Colonic mucosa (tissue), 4 donors: ENCODE results near the gene ENG. TPM values are rescaled to one million over a fixed set of nuclear protein-coding genes. Genes with fewer than 3 reads are reported as not detected.

Experiments
- DNase-seq: peaks from one replicate; pipeline ENCODE4 v3.0.0-alpha.2; 2020
- H3K27ac ChIP-seq: fragments of 200-600 bp; one replicate; pipeline ENCODE4 v1.8.0; 2021
- H3K27me3 ChIP-seq: fragments of 200-600 bp; one replicate; pipeline ENCODE4 v1.8.0; 2021
- H3K36me3 ChIP-seq: fragments of 200-600 bp; one replicate; pipeline ENCODE4 v1.8.0; 2021
- H3K4me1 ChIP-seq: fragments of 200-600 bp; one replicate; pipeline ENCODE4 v1.8.0; 2021; ENCODE audit warnings: mild to moderate bottlenecking
- H3K4me3 ChIP-seq: fragments of 200-600 bp; one replicate; pipeline ENCODE4 v1.8.0; 2021
- H3K9ac ChIP-seq, 2 donors: one replicate each; pipeline ENCODE4 v1.7.0; 2013; ENCODE audit warnings: control low read depth in 2 of 2, low read depth in 2 of 2, low read length in 2 of 2
- H3K9me3 ChIP-seq: fragments of 200-600 bp; one replicate; pipeline ENCODE4 v1.8.0; 2021
- CTCF ChIP-seq: fragments of 200-600 bp; IDR thresholded peaks from one replicate; pipeline ENCODE4 v1.8.0; 2022; ENCODE audit warnings: antibody characterized with exemption, mild to moderate bottlenecking
- intact Hi-C: fragments of 100-400 bp; cut with DNase I; formaldehyde crosslinking; loops from one replicate; pipeline ENCODE4 v1.14.1; 2022
- total RNA-seq, 2 donors: library from RNA; stranded (reverse); fragmentation: NEBNext Ultra II Directional in 1 of 2; extraction: Animal tissue kit (Norgen Biotek cat#: 25700) in 1 of 2; gene quantifications; one replicate each; pipeline ENCODE4 v1.2.1, GENCODE V29; 2021
- donor health status: healthy.
- donor health status: DM: no; HTN: no; CAD: no.
- donor health status: DM: no; HTN: no; CAD: no.

ENG gene
- total RNA-seq, 2 donors from 2014 or later: 15.4 to 34.5 TPM

GRCh38 chr9:127812936-127813675 is 41.4 kb downstream of the ENG start:
- DNase-seq: no peak
- Histone ChIP-seq H3K4me1 (no peaks in the 10 kb centered on the region), H3K27ac (no peak overlapping the region), H3K9ac (no peak overlapping the region), H3K36me3 (no peaks in the 10 kb centered on the region), H3K9me3 (no peaks in the 10 kb centered on the region), H3K4me3 (no peak overlapping the region), H3K27me3 (no peaks in the 10 kb centered on the region)
- intact Hi-C loops: no loop called here
- TF ChIP-seq CTCF: no peak

- H3K9ac ChIP-seq: no peak overlapping the region
- no peak for DNase-seq
- H3K9me3 ChIP-seq: no peaks in the 10 kb centered on the region
- no peaks in the 10 kb centered on the region for H3K27me3 ChIP-seq
- no peak overlapping the region for H3K4me3 ChIP-seq
- H3K27ac ChIP-seq: no peak overlapping the region
- no peak for TF ChIP-seq CTCF
- H3K4me1 ChIP-seq: no peaks in the 10 kb centered on the region
- H3K36me3 ChIP-seq: no peaks in the 10 kb centered on the region
- intact Hi-C loops: no loop called here
Observed at GRCh38 chr9:127812011-127812410, 42.4 kb downstream of the ENG start.

- Histone ChIP-seq H3K4me1 (no peaks in the 10 kb centered on the region), H3K27me3 (no peaks in the 10 kb centered on the region), H3K4me3 (no peak overlapping the region), H3K36me3 (no peaks in the 10 kb centered on the region), H3K27ac (no peak overlapping the region), H3K9ac (no peak overlapping the region), H3K9me3 (no peaks in the 10 kb centered on the region)
- intact Hi-C loops: no loop called here
- DNase-seq: no peak
- no peak for TF ChIP-seq CTCF
Observed at GRCh38 chr9:127810378-127811187, 43.9 kb downstream of the ENG start.

GRCh38 chr9:127809540-127810377 is 44.7 kb downstream of the ENG start:
- H3K27ac ChIP-seq: no peak overlapping the region
- H3K4me3 ChIP-seq: peak overlapping the region; percentile 11
- no peaks in the 10 kb centered on the region for H3K27me3 ChIP-seq
- H3K9me3 ChIP-seq: no peaks in the 10 kb centered on the region
- peak overlapping the region; percentile 35 to 41 for H3K9ac ChIP-seq
- no peak for TF ChIP-seq CTCF
- H3K4me1 ChIP-seq: no peaks in the 10 kb centered on the region
- no peaks in the 10 kb centered on the region for H3K36me3 ChIP-seq
- DNase-seq: peak; percentile 78
- intact Hi-C loops: loop anchor here (10.0 kb wide), 1 partner anchor 65 kb away; the partner anchor contains the start of gene AK1

- intact Hi-C loops: loop anchor here (10.0 kb wide), 1 partner anchor 66 kb away; the partner anchor contains the start of gene AK1
- peak overlapping the region; percentile 11 for H3K4me3 ChIP-seq
Observed at GRCh38 chr9:127809002-127809539, 45.4 kb downstream of the ENG start.

More at GRCh38 chr9:127809002-127809539, 45.4 kb downstream of the ENG start:
- Histone ChIP-seq H3K9ac (peak overlapping the region; percentile 35 to 41), H3K9me3 (no peaks in the 10 kb centered on the region), H3K4me1 (peaks cover 3% of the 10 kb centered on the region), H3K27ac (no peak overlapping the region), H3K27me3 (no peaks in the 10 kb centered on the region), H3K36me3 (no peaks in the 10 kb centered on the region)
- no peak for TF ChIP-seq CTCF
- no peak for DNase-seq
